IMR-90 (cell line): ENCODE measurements around the gene PPM1D. TPM values are rescaled to one million over a fixed set of nuclear protein-coding genes. Genes with fewer than 3 reads are reported as not detected.

Experiments used
- ATAC-seq: fragments of 200-7000 bp; cut with Tn5 transposase; 2 replicates; pipeline ENCODE4 v1.9.1; 2020; ENCODE audit warnings: low read depth, mild to moderate bottlenecking, moderate library complexity
- BruUV-seq: library from RNA; stranded (reverse); fragments of 400-500 nt; replicated peaks from 2 replicates; lab custom pipeline; 2021; lab: Mats Ljungman, UMichigan
- CTCF ChIA-PET: fragments of 300-600 bp; formaldehyde crosslinking; extraction: SDS; loops from one replicate; lab custom pipeline; 2021; ENCODE audit warnings: antibody characterized with exemption; lab: Yijun Ruan, JAX
- POLR2A ChIA-PET: fragments of 300-600 bp; sonication (Branson Sonifier 250); formaldehyde crosslinking; loops from one replicate; lab custom pipeline; 2022; ENCODE audit warnings: antibody characterized with exemption; ENCODE audit not compliant: unreplicated experiment; lab: Charles Lee
- DNase-seq: peaks from one replicate; pipeline ENCODE4 v3.0.0; 2013
- H2AFZ ChIP-seq: replicated peaks from 2 replicates; pipeline ENCODE3; 2013; ENCODE audit warnings: low read length, mild to moderate bottlenecking; ENCODE audit not compliant: poor library complexity
- H2AK5ac ChIP-seq: 2 replicates; pipeline ENCODE4 v1.6.1; 2013; ENCODE audit warnings: low read depth, low read length, inconsistent platforms
- H2AK9ac ChIP-seq: replicated peaks from 2 replicates; pipeline ENCODE3; 2013; ENCODE audit warnings: mild to moderate bottlenecking, low read depth, low read length, moderate library complexity; ENCODE audit not compliant: poor library complexity
- H2BK120ac ChIP-seq: 2 replicates; pipeline ENCODE4 v1.6.1; 2013; ENCODE audit warnings: low read depth, low read length, inconsistent platforms
- H2BK15ac ChIP-seq: 3 replicates; pipeline ENCODE4 v1.6.1; 2013; ENCODE audit warnings: low read depth, low read length, inconsistent platforms
- H2BK20ac ChIP-seq: 2 replicates; pipeline ENCODE4 v1.6.1; 2013; ENCODE audit warnings: low read depth, mild to moderate bottlenecking, inconsistent platforms, low read length, moderate library complexity
- H2BK5ac ChIP-seq: 2 replicates; pipeline ENCODE4 v1.6.1; 2013; ENCODE audit warnings: mild to moderate bottlenecking, low read depth, low read length, inconsistent platforms; ENCODE audit not compliant: poor library complexity, severe bottlenecking
- H3K14ac ChIP-seq: replicated peaks from 2 replicates; pipeline ENCODE4 v1.6.1; 2013; ENCODE audit warnings: low read depth, low read length, inconsistent platforms
- H3K18ac ChIP-seq: 2 replicates; pipeline ENCODE4 v1.6.1; 2013; ENCODE audit warnings: low read depth, low read length, control low read depth
- H3K23ac ChIP-seq: 2 replicates; pipeline ENCODE4 v1.6.1; 2013; ENCODE audit warnings: low read depth, low read length, inconsistent platforms
- H3K27ac ChIP-seq: 2 replicates; pipeline ENCODE4 v1.5.1; 2013; ENCODE audit warnings: mild to moderate bottlenecking, control low read depth, low read length; ENCODE audit not compliant: insufficient read depth
- H3K27me3 ChIP-seq: 2 replicates; pipeline ENCODE4 v1.6.1; 2013; ENCODE audit warnings: low read length; ENCODE audit not compliant: control insufficient read depth, insufficient read depth
- H3K36me3 ChIP-seq: 2 replicates; pipeline ENCODE4 v1.6.1; 2013; ENCODE audit warnings: low read length, mixed read lengths; ENCODE audit not compliant: control insufficient read depth, insufficient read depth
- H3K4ac ChIP-seq: 2 replicates; pipeline ENCODE4 v1.6.1; 2013; ENCODE audit warnings: low read depth, low read length, inconsistent platforms
- H3K4me1 ChIP-seq: 2 replicates; pipeline ENCODE4 v1.6.1; 2013; ENCODE audit warnings: low read length, mixed read lengths; ENCODE audit not compliant: control insufficient read depth, insufficient read depth
- H3K4me2 ChIP-seq: 2 replicates; pipeline ENCODE4 v1.6.1; 2013; ENCODE audit warnings: low read depth, mild to moderate bottlenecking, control low read depth, low read length, moderate library complexity
- H3K4me3 ChIP-seq: 2 replicates; pipeline ENCODE4 v1.5.1; 2013; ENCODE audit warnings: low read depth, mild to moderate bottlenecking, control low read depth, low read length, moderate library complexity; ENCODE audit not compliant: insufficient read depth
- H3K56ac ChIP-seq: 2 replicates; pipeline ENCODE4 v1.6.1; 2013; ENCODE audit warnings: low read length, inconsistent platforms; ENCODE audit not compliant: insufficient read depth; ENCODE audit errors: extremely low read depth
- H3K79me1 ChIP-seq, 2 experiments: 2 replicates each; pipeline ENCODE4 v1.6.1; 2013; ENCODE audit warnings: low read length in 2 of 2, inconsistent platforms in 1 of 2, low read depth in 1 of 2
- H3K9ac ChIP-seq: 2 replicates; pipeline ENCODE4 v1.6.1; 2013; ENCODE audit warnings: low read depth, low read length, control low read depth
- H3K9me1 ChIP-seq: 2 replicates; pipeline ENCODE4 v1.6.1; 2013; ENCODE audit warnings: low read length, inconsistent platforms; ENCODE audit not compliant: insufficient read depth
- H3K9me3 ChIP-seq: 2 replicates; pipeline ENCODE4 v1.6.1; 2013; ENCODE audit warnings: low read length; ENCODE audit not compliant: control insufficient read depth, insufficient read depth
- H4K20me1 ChIP-seq: 2 replicates; pipeline ENCODE4 v1.6.1; 2013; ENCODE audit warnings: low read length, inconsistent platforms; ENCODE audit not compliant: insufficient read depth
- H4K5ac ChIP-seq: 2 replicates; pipeline ENCODE4 v1.6.1; 2013; ENCODE audit warnings: mild to moderate bottlenecking, low read depth, low read length, control low read depth
- H4K8ac ChIP-seq, 2 experiments: 2 replicates each; pipeline ENCODE4 v1.6.1; 2013; ENCODE audit warnings: low read depth in 2 of 2, low read length in 2 of 2, control low read depth in 1 of 2, inconsistent platforms in 1 of 2
- H4K91ac ChIP-seq: 2 replicates; pipeline ENCODE4 v1.6.1; 2013; ENCODE audit warnings: low read depth, low read length, inconsistent platforms; ENCODE audit not compliant: insufficient read depth
- BHLHE40 ChIP-seq: fragments of 150-350 bp; IDR thresholded peaks from 2 replicates; pipeline ENCODE4 v1.6.1; 2016; ENCODE audit warnings: mild to moderate bottlenecking, low read depth, low read length
- CEBPB ChIP-seq: IDR thresholded peaks from 2 replicates; pipeline ENCODE4 v1.6.1; 2012; ENCODE audit warnings: low read depth, low read length, improper control_type of control experiment
- CHD1 ChIP-seq: IDR thresholded peaks from 2 replicates; pipeline ENCODE4 v1.6.1; 2012; ENCODE audit warnings: low read depth, low read length, improper control_type of control experiment
- FOS ChIP-seq: fragments of 150-350 bp; IDR thresholded peaks from 2 replicates; pipeline ENCODE4 v1.6.1; 2016; ENCODE audit warnings: low read depth, low read length
- MAFK ChIP-seq: IDR thresholded peaks from 2 replicates; pipeline ENCODE4 v1.6.1; 2012; ENCODE audit warnings: low read depth, low read length, improper control_type of control experiment
- MAZ ChIP-seq: IDR thresholded peaks from 2 replicates; pipeline ENCODE4 v1.6.1; 2012; ENCODE audit warnings: low read depth, mild to moderate bottlenecking, low read length, improper control_type of control experiment, moderate library complexity, borderline replicate concordance
- MXI1 ChIP-seq: IDR thresholded peaks from 2 replicates; pipeline ENCODE4 v1.6.1; 2012; ENCODE audit warnings: low read depth, mild to moderate bottlenecking, low read length, moderate library complexity, borderline replicate concordance
- NFE2L2 ChIP-seq: fragments of 150-350 bp; IDR thresholded peaks from 2 replicates; pipeline ENCODE4 v1.6.1; 2016; ENCODE audit warnings: low read depth, mild to moderate bottlenecking, low read length
- POLR2A ChIP-seq: IDR thresholded peaks from 2 replicates; pipeline ENCODE4 v1.6.1; 2012; ENCODE audit warnings: mild to moderate bottlenecking, low read depth, low read length
- RAD21 ChIP-seq: IDR thresholded peaks from 2 replicates; pipeline ENCODE4 v1.6.1; 2012; ENCODE audit warnings: low read length, improper control_type of control experiment
- RCOR1 ChIP-seq: IDR thresholded peaks from 2 replicates; pipeline ENCODE4 v1.6.1; 2012; ENCODE audit warnings: mild to moderate bottlenecking, low read length, improper control_type of control experiment; ENCODE audit not compliant: insufficient replicate concordance
- RFX5 ChIP-seq: IDR thresholded peaks from 2 replicates; pipeline ENCODE4 v1.8.0; 2012; ENCODE audit warnings: low read depth, mild to moderate bottlenecking, low read length, moderate library complexity
- SMC3 ChIP-seq: fragments of 150-350 bp; IDR thresholded peaks from 2 replicates; pipeline ENCODE4 v1.6.1; 2016; ENCODE audit warnings: low read depth, mild to moderate bottlenecking, antibody characterized with exemption, low read length, moderate library complexity
- WGBS, 2 experiments: methylation state at CpG; one replicate each; pipeline versions ENCODE4 v1.1.5 to v1.1.7; 2013; ENCODE audit warnings: missing lambda C conversion rate in 2 of 2; ENCODE audit not compliant: insufficient read length in 1 of 2; ENCODE audit errors: extremely low coverage in 2 of 2; 5-methylcytosine and 5-hydroxymethylcytosine counted together
- dilution Hi-C: fragments of 300-500 bp; cut with HindIII; formaldehyde crosslinking; loops from one replicate; pipeline ENCODE4 v1.14.3; 2018; ENCODE audit warnings: low sequenced_read_pairs; ENCODE audit not compliant: unreplicated experiment
- in situ Hi-C: fragments of 300-500 bp; cut with MboI; formaldehyde crosslinking; loops from 3 replicates; pipeline ENCODE4 v1.14.3; 2019; ENCODE audit warnings: low sequenced_read_pairs, inconsistent platforms, mixed read lengths
- intact Hi-C: fragments of 100-400 bp; cut with micrococcal nuclease; formaldehyde crosslinking; loops from 2 replicates; pipeline ENCODE4 v1.10.0; 2022
- polyA plus RNA-seq, 3 experiments: library from polyadenylated mRNA; depleted of rRNA; stranded (reverse); fragments of >200 nt; gene quantifications; 2 replicates each; pipeline ENCODE4 v1.2.3, GENCODE V29; 2012; ENCODE audit warnings: low replicate concordance in 1 of 3
- total RNA-seq: library from RNA; depleted of rRNA; stranded (reverse); fragments of >200 nt; gene quantifications from 2 replicates; pipeline ENCODE4 v1.2.3, GENCODE V29; 2012
- TF ChIP-seq, protein P1 (sequence below): conservative IDR thresholded peaks from 2 replicates; pipeline ENCODE4 v1.5.1; 2012; ENCODE audit warnings: mild to moderate bottlenecking, low read depth, low read length, improper control_type of control experiment
- TF ChIP-seq, protein P2 (sequence below): fragments of 150-350 bp; IDR thresholded peaks from 2 replicates; pipeline ENCODE4 v1.6.1; 2017; ENCODE audit warnings: mild to moderate bottlenecking, antibody characterized with exemption, low read length, low read depth
- TF ChIP-seq, protein P3 (sequence below): fragments of 150-350 bp; IDR thresholded peaks from 2 replicates; pipeline ENCODE4 v1.6.1; 2016; ENCODE audit warnings: low read depth, mild to moderate bottlenecking, low read length, moderate library complexity, borderline replicate concordance

The PPM1D gene
- total and polyA plus RNA-seq, 2 of the 4 experiments (the other 2 are of a cell fraction): 5.5 to 16.1 TPM

DNA sequence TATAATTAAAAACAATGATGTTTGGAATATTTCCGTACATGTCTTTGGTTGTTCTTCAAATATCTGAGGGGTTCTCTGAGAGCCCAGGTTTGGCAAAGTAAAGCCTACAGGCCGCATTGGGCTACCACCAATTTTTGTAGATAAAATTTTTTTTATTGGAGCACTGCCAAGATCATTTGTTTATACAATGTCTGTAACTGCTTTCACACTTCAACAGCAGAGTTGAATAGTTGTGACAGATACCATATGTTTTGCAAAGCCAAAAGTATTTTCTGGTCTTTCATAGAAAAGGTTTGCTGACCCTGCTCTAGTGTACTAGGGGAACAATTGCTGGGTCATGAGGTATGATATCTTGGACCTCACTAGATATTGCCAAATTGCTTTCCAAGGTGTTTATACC lies 10.5 kb downstream of the PPM1D start:
- no peak overlapping the region for H4K8ac ChIP-seq
- no peaks in the 10 kb centered on the region; the same call in 1 of the 2 replicates for H3K36me3 ChIP-seq
- no peak overlapping the region for H3K23ac ChIP-seq
- H2BK20ac ChIP-seq: no peak overlapping the region
- in situ Hi-C loops: no loop called here
- no peak overlapping the region for H2AK5ac ChIP-seq
- no peak overlapping the region for H3K9ac ChIP-seq
- H2BK15ac ChIP-seq: no peak overlapping the region
- ChIA-PET CTCF (no interaction called here), POLR2A (no interaction called here)
- H2BK120ac ChIP-seq: no peak overlapping the region
- peaks cover 10 to 54% of the 10 kb centered on the region in 2 experiments for H3K79me1 ChIP-seq
- no peaks in the 10 kb centered on the region for H3K9me3 ChIP-seq
- no peak overlapping the region for H3K14ac ChIP-seq
- H3K4me2 ChIP-seq: no peak overlapping the region
- no peak overlapping the region for H3K27ac ChIP-seq
- no peaks in the 10 kb centered on the region for H3K27me3 ChIP-seq
- intact Hi-C loops: no loop called here
- no peak overlapping the region for H2AK9ac ChIP-seq
- DNase-seq (no peak), ATAC-seq (no peak)
- H4K5ac ChIP-seq: no peak overlapping the region
- H3K4me1 ChIP-seq: peaks cover 7% of the 10 kb centered on the region; the same call in 1 of the 2 replicates
- TF ChIP-seq POLR2A: no peak
- TF ChIP-seq BHLHE40: no peak
- TF ChIP-seq MAFK: no peak
- no peak for TF ChIP-seq SMC3
- TF ChIP-seq, protein P1, sequence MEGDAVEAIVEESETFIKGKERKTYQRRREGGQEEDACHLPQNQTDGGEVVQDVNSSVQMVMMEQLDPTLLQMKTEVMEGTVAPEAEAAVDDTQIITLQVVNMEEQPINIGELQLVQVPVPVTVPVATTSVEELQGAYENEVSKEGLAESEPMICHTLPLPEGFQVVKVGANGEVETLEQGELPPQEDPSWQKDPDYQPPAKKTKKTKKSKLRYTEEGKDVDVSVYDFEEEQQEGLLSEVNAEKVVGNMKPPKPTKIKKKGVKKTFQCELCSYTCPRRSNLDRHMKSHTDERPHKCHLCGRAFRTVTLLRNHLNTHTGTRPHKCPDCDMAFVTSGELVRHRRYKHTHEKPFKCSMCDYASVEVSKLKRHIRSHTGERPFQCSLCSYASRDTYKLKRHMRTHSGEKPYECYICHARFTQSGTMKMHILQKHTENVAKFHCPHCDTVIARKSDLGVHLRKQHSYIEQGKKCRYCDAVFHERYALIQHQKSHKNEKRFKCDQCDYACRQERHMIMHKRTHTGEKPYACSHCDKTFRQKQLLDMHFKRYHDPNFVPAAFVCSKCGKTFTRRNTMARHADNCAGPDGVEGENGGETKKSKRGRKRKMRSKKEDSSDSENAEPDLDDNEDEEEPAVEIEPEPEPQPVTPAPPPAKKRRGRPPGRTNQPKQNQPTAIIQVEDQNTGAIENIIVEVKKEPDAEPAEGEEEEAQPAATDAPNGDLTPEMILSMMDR: no peak
- no peak for TF ChIP-seq NFE2L2
- TF ChIP-seq, protein P2, sequence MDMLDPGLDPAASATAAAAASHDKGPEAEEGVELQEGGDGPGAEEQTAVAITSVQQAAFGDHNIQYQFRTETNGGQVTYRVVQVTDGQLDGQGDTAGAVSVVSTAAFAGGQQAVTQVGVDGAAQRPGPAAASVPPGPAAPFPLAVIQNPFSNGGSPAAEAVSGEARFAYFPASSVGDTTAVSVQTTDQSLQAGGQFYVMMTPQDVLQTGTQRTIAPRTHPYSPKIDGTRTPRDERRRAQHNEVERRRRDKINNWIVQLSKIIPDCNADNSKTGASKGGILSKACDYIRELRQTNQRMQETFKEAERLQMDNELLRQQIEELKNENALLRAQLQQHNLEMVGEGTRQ: no peak
- no peak for TF ChIP-seq FOS
- no peak for TF ChIP-seq MXI1
- TF ChIP-seq CHD1: no peak
- no peak for TF ChIP-seq MAZ
- no peak for TF ChIP-seq CEBPB
- no peak for TF ChIP-seq RCOR1
- TF ChIP-seq, protein P3, sequence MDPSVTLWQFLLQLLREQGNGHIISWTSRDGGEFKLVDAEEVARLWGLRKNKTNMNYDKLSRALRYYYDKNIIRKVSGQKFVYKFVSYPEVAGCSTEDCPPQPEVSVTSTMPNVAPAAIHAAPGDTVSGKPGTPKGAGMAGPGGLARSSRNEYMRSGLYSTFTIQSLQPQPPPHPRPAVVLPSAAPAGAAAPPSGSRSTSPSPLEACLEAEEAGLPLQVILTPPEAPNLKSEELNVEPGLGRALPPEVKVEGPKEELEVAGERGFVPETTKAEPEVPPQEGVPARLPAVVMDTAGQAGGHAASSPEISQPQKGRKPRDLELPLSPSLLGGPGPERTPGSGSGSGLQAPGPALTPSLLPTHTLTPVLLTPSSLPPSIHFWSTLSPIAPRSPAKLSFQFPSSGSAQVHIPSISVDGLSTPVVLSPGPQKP: no peak
- no peak for TF ChIP-seq RAD21
- no peak for TF ChIP-seq RFX5
- no peak overlapping the region for H3K18ac ChIP-seq
- H3K9me1 ChIP-seq: peaks cover 10% of the 10 kb centered on the region; the same call in 1 of the 2 replicates
- no peak overlapping the region for H3K4me3 ChIP-seq
- peaks cover 31% of the 10 kb centered on the region for H4K20me1 ChIP-seq
- H4K91ac ChIP-seq: no peak overlapping the region
- H2AFZ ChIP-seq: no peak overlapping the region
- no peak overlapping the region for H3K56ac ChIP-seq
- dilution Hi-C loops: no loop called here
- H3K4ac ChIP-seq: no peak overlapping the region
- BruUV-seq: no TSS peak
- WGBS, 2 experiments: 50% methylated on average over 1 of the region's 2 CpGs; no CpG with 5 or more reads in 1 of the 2 experiments
- no peak overlapping the region for H2BK5ac ChIP-seq
